ENCODE data around the gene LRRTM2.

GRCh38 chr5:138922494-138922893 lies 47.4 kb upstream of the LRRTM2 start:
- no peak for TF ChIP-seq CTCF (IDR thresholded peaks at IDR 0.05; ENCODE audit: insufficient read depth, low read depth, low read length)
- no peak for TF ChIP-seq EZH2 (IDR thresholded peaks at IDR 0.05; ENCODE audit: insufficient read depth, low read length)
